Esophagus squamous epithelium (tissue), 5 donors: ENCODE data around the gene SLC25A43. TPM values are rescaled to one million over a fixed set of nuclear protein-coding genes. Genes with fewer than 3 reads are reported as not detected.
"Not testable (repeated sequence)": the region's sequence is repeated elsewhere in the genome, so short reads cannot be mapped to it uniquely, and the experiment has no call there.

Experiments used
- DNase-seq: peaks from one replicate; lab custom pipeline; 2025; lab: John Stamatoyannopoulos, UW
- H3K27ac ChIP-seq, 4 donors: fragments of 200-600 bp; sonication (generic); one replicate each; pipeline ENCODE4 v1.5.1; 2016 to 2019; ENCODE audit warnings: mild to moderate bottlenecking in 1 of 4
- H3K27me3 ChIP-seq, 4 donors: fragments of 200-600 bp; sonication (generic); 1 replicate in 3 of 4; 2 replicates in 1 of 4; pipeline versions ENCODE4 v1.5.1 to v1.6.0; 2017 to 2021; ENCODE audit warnings: antibody characterized with exemption in 1 of 4
- H3K36me3 ChIP-seq, 3 donors: fragments of 200-600 bp; sonication (generic); one replicate each; pipeline ENCODE4 v1.5.1; 2016 to 2019
- H3K4me1 ChIP-seq, 3 donors: fragments of 200-600 bp; sonication (generic); one replicate each; pipeline ENCODE4 v1.5.1; 2017 to 2019
- H3K4me3 ChIP-seq, 4 donors: fragments of 200-600 bp; sonication (generic); 1 replicate in 3 of 4; 2 replicates in 1 of 4; pipeline ENCODE4 v1.5.1; 2016 to 2019; ENCODE audit warnings: mild to moderate bottlenecking in 2 of 4, moderate library complexity in 1 of 4
- H3K9me3 ChIP-seq, 3 donors: fragments of 200-600 bp; sonication (generic); one replicate each; pipeline ENCODE4 v1.5.1; 2016 to 2019
- POLR2A ChIP-seq, 4 donors: fragments of 450-650 bp; IDR thresholded peaks; one replicate each; pipeline ENCODE4 v1.6.1; 2017; ENCODE audit warnings: antibody characterized with exemption in 4 of 4, mild to moderate bottlenecking in 4 of 4, moderate library complexity in 3 of 4
- WGBS, 2 donors: methylation state at CpG; one replicate each; pipeline ENCODE4 v1.1.5; 2018; 5-methylcytosine and 5-hydroxymethylcytosine counted together
- intact Hi-C: fragments of 100-400 bp; cut with DNase I; formaldehyde crosslinking; loops from one replicate; pipeline ENCODE4 v1.15.0; 2022
- total RNA-seq, 4 donors: library from RNA; depleted of rRNA; stranded (reverse); fragments of >200 nt; gene quantifications; one replicate each; pipeline ENCODE4 v1.1.0, GENCODE V29; 2016
- TF ChIP-seq, protein P1 (sequence below), 6 experiments: fragments of 450-650 bp in 4 of 6; fragments of 200-600 bp in 2 of 6; sonication (generic) in 2 of 6; IDR thresholded peaks; one replicate each; pipeline ENCODE4 v1.5.1; 2016 to 2019; ENCODE audit warnings: antibody characterized with exemption in 6 of 6, mild to moderate bottlenecking in 4 of 6, moderate library complexity in 4 of 6
- donor health status: DM: yes; HTN: yes; CAD: no.

SLC25A43 gene
- total RNA-seq: 10 to 100 TPM; 26.1 to 39.0 (median 33.3) TPM

DNA sequence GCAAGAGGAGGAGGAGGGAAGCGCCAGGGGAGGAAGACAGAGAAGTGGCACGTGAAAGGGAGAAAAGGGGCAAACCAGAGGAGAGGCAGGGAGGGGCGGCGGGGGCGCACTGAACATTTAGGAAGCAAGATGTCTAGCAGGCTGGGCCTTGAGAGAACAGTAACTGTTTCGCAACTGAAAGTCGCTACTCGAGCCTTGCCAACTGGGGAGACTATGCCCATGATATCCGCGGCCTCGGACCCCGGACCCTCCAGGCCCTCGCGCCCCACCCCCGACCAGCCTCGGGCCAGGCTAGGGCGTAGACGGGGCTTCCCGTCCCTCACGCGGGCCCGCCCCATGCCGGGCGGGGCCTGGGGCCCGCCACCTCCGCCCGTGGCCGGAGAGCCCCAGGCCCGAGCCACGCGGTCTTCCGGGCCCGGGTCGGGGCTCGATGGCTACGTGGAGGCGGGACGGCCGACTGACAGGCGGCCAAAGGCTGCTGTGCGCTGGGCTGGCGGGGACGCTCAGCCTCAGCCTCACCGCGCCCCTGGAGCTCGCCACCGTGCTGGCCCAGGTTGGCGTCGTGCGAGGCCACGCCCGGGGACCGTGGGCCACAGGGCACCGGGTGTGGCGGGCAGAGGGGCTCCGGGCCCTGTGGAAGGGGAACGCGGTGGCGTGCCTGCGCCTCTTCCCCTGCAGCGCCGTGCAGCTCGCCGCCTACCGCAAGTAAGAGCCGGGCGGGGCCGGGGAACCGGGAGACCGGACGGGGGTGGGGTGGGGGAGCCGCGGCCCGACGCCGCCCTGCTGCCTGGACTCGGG lies at the start of gene SLC25A43:
Gene SLC25A43, plus strand, starts transcription at position 363 of the 798 bp plus-strand sequence. Its CDS starts 68 bp downstream, at position 431.
- H3K4me3 ChIP-seq: peak within 1 kb of the TSS; percentile 54 to 79 (median 68)
- intact Hi-C loops: no loop called here
- WGBS, 2 donors: 4 to 22% methylated on average over 4 to 6 of the region's 77 CpGs
- H3K36me3 ChIP-seq: no peaks in the 10 kb centered on the region
- no peaks in the 10 kb centered on the region for H3K9me3 ChIP-seq
- no peak for DNase-seq
- no peaks in the 10 kb centered on the region for H3K27me3 ChIP-seq
- peaks cover 0 to 47% (median 10%) of the 10 kb centered on the region in 3 donors for H3K4me1 ChIP-seq
- peak within 1 kb of the TSS; percentile 85 to 94 (median 90) for H3K27ac ChIP-seq
- TF ChIP-seq, protein P1, sequence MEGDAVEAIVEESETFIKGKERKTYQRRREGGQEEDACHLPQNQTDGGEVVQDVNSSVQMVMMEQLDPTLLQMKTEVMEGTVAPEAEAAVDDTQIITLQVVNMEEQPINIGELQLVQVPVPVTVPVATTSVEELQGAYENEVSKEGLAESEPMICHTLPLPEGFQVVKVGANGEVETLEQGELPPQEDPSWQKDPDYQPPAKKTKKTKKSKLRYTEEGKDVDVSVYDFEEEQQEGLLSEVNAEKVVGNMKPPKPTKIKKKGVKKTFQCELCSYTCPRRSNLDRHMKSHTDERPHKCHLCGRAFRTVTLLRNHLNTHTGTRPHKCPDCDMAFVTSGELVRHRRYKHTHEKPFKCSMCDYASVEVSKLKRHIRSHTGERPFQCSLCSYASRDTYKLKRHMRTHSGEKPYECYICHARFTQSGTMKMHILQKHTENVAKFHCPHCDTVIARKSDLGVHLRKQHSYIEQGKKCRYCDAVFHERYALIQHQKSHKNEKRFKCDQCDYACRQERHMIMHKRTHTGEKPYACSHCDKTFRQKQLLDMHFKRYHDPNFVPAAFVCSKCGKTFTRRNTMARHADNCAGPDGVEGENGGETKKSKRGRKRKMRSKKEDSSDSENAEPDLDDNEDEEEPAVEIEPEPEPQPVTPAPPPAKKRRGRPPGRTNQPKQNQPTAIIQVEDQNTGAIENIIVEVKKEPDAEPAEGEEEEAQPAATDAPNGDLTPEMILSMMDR (IDR thresholded peaks at IDR 0.05): no peak
- peak in 1 of 4 donors; percentile 60 for TF ChIP-seq POLR2A (IDR thresholded peaks at IDR 0.05)

GRCh38 chrX:119359618-119360382 lies 39.3 kb upstream of the SLC25A43 start:
- Histone ChIP-seq H3K36me3 (no peaks in the 10 kb centered on the region), H3K9me3 (no peaks in the 10 kb centered on the region), H3K27ac (no peak overlapping the region), H3K4me1 (no peaks in the 10 kb centered on the region), H3K27me3 (no peaks in the 10 kb centered on the region), H3K4me3 (no peak overlapping the region)
- TF ChIP-seq POLR2A (IDR thresholded peaks at IDR 0.05): no peak
- TF ChIP-seq, protein P1 (IDR thresholded peaks at IDR 0.05): no peak
- WGBS, 2 donors: 76 to 92% methylated on average over 2 to 3 of the region's 4 CpGs
- no peak for DNase-seq
- intact Hi-C loops: no loop called here

DNA sequence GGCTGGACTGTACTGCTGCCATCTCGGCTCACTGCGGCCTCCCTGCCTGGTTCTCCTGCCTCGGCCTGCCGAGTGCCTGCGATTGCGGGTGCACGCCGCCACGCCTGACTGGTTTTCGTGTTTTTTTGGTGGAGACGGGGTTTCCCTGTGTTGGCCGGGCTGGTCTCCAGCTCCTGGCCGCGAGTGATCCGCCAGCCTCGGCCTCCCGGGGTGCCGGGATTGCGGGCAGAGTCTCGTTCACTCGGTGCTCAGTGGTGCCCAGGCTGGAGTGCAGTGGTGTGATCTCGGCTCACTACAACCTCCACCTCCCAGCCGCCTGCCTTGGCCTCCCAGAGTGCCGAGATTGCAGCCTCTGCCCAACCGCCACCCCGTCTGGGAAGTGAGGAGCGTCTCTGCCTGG lies 37.7 kb upstream of the SLC25A43 start:
- WGBS, 2 donors: no CpG with 5 or more reads among the region's 27 CpGs
- H3K36me3 ChIP-seq, intact Hi-C loops, H3K4me1 ChIP-seq, H3K27ac ChIP-seq, DNase-seq, H3K27me3 ChIP-seq, H3K9me3 ChIP-seq, H3K4me3 ChIP-seq: not testable (repeated sequence)

- H3K4me3 ChIP-seq, intact Hi-C loops: not testable (repeated sequence)
Observed at GRCh38 chrX:119362074-119362473, 37.1 kb upstream of the SLC25A43 start.

DNA sequence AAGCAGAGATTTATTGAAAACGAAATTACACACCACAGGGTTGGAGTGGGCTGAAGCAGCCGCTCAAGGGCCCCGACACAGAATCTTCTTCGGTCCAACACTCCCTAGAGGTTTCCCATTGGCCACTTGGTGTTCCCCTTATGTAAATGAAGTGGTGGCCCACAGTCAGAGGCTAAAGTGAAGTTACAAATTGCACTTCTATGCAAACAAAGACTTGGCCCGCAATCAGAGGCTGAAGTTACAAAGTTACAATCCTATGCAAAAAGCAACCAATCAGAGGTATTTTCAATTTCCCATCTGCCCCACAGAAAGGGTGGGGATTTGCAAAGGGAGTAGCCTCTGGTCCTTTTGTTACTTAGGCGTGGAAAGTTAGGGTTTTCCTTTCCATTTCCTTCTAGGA lies 35.7 kb upstream of the SLC25A43 start:
- intact Hi-C loops: no loop called here
- no peak for DNase-seq
- 68 to 78% methylated on average over 6 of the region's 6 CpGs for WGBS, 2 donors

More at GRCh38 chrX:119362074-119362473, 37.1 kb upstream of the SLC25A43 start:
- not testable (repeated sequence) for H3K36me3 ChIP-seq, DNase-seq, H3K4me1 ChIP-seq, H3K27me3 ChIP-seq, H3K9me3 ChIP-seq, H3K27ac ChIP-seq
- WGBS, 2 donors: no CpG with 5 or more reads among the region's 24 CpGs

DNA sequence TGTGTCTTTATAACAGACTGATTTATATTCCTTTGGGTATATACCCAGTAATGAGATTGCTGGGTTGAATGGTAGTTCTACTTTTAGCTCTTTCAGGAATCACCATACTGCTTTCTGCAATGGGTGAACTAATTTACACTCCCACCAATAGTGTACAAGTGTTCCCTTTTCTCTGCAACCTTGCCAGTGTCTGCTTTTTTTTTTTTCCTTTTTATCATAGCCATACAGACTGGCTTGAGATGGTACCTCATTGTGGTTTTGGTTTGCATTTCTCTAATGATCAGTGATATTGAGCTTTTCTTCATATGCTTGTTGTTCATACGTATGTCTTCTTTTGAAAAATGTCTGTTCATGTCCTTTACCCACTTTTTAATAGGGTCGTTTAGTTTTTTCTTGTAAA lies 27.3 kb upstream of the SLC25A43 start:
- H3K36me3 ChIP-seq, DNase-seq, H3K4me3 ChIP-seq, H3K4me1 ChIP-seq, H3K27ac ChIP-seq, intact Hi-C loops, H3K9me3 ChIP-seq, H3K27me3 ChIP-seq: not testable (repeated sequence)
- WGBS, 2 donors: 55 to 61% methylated on average over 2 of the region's 2 CpGs

More for the DNA sequence above, 35.7 kb upstream of the SLC25A43 start:
- H3K36me3 ChIP-seq: no peaks in the 10 kb centered on the region
- no peak overlapping the region for H3K4me3 ChIP-seq
- no peaks in the 10 kb centered on the region for H3K4me1 ChIP-seq
- TF ChIP-seq POLR2A (IDR thresholded peaks at IDR 0.05): no peak
- TF ChIP-seq, protein P1 (IDR thresholded peaks at IDR 0.05): no peak
- no peak overlapping the region for H3K27ac ChIP-seq
- no peaks in the 10 kb centered on the region for H3K9me3 ChIP-seq
- H3K27me3 ChIP-seq: no peaks in the 10 kb centered on the region
